AG09319 (cell line): ENCODE results near the gene IP6K1.
"Not testable (repeated sequence)": the region's sequence is repeated elsewhere in the genome, so short reads cannot be mapped to it uniquely, and the experiment has no call there.

Experiments used
- DNase-seq: peaks from one replicate; pipeline ENCODE4 v3.0.0-alpha.2; 2010; ENCODE audit warnings: low read depth; ENCODE audit errors: extremely low read depth
- CTCF ChIP-seq: IDR thresholded peaks from 2 replicates; pipeline ENCODE4 v1.5.1; 2011; ENCODE audit warnings: low read depth, mild to moderate bottlenecking, inconsistent platforms, low read length, moderate library complexity

Gene IP6K1

GRCh38 chr3:49691481-49691880 is 94.9 kb downstream of the IP6K1 start:
- not testable (repeated sequence) for DNase-seq

GRCh38 chr3:49690856-49691255 is 95.5 kb downstream of the IP6K1 start:
- DNase-seq, result not testable (repeated sequence)

DNA sequence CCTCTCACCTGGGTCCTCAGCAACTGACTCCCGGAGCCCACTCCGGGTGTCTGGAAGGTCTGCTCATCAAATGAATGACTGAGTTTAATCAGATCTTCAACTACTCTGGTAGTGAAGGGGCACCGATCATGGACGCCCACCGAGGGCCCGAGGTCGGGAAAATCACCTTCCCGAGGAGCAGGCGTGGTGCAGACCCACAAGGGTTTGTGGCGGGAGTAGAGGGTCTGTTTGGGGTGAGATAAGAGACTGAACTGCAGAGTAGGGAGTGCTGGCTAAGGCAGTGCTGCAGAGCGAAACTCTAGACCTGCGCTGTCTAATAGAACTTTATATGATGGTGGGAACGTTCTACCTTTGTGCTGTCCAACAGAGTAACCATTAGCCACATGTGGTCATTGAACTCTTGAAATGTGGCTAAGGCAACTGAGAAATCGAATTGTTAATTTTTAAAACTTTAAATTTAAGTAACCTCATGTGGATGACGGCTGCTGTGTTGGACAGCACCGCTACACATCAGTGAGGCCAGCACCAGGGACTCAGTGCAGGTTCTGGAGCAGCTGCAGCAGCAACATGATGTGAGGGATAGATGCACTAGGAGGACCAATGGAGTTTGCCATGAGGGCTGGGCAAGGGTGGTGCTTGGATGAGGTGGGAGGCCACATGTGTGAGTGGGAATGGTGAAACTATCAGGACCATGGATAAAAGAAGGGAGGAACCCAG is 96.3 kb downstream of the IP6K1 start:
- not testable (repeated sequence) for DNase-seq

DNA sequence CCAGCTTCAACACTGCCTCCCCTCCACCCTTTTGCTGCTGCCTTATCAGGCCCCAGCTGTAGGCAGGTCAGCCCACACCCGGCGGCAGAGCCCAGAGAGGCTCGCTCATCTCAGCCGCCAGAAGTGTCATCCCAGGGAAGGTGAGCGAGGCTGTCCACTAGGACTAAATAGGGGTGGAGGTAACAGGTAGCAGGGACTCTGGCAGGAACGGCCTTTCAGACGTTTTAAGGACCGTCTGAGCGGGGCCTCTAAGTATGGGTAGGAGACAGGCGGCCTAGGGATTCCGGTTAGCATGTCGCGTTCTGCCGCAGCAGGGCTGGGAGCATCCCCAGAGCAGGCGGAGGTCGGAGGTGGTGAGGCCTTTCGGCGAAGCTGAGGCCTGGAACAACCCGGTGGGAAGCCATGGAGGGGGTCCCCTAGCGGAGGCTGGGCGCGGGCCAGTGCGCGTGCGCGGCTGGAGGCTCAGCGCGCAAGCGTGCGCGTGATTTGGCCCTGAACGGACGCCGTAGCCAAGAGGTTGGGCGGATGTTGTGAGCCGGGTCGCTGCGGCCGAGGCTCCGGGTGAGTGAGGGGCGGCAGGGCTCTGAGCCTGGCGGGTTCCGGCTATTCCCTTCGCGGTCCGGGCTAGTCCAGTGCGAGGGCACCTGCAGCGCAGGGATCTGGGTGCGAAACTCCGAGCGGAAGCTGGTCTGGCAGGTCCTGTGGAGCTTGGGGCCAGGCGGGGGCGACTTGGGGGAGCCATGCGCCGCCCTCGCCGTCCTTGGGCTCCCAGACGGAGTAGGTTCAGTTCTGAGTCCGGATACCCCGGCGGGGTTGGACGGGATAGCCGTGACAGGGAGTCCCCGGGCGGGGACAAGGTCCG is 97.1 kb downstream of the IP6K1 start, which contains the start of the genes MST1 and RNF123:
TSS of gene MST1 (minus strand) at position 429 of the 862 bp plus-strand sequence. CDS start 783 bp downstream, outside the sequence.
TSS of gene RNF123 (plus strand) at position 512 of the 862 bp plus-strand sequence. CDS start 1,609 bp downstream, outside the sequence.
- peak; percentile 46 for TF ChIP-seq CTCF
- DNase-seq, result peak; percentile 73

DNA sequence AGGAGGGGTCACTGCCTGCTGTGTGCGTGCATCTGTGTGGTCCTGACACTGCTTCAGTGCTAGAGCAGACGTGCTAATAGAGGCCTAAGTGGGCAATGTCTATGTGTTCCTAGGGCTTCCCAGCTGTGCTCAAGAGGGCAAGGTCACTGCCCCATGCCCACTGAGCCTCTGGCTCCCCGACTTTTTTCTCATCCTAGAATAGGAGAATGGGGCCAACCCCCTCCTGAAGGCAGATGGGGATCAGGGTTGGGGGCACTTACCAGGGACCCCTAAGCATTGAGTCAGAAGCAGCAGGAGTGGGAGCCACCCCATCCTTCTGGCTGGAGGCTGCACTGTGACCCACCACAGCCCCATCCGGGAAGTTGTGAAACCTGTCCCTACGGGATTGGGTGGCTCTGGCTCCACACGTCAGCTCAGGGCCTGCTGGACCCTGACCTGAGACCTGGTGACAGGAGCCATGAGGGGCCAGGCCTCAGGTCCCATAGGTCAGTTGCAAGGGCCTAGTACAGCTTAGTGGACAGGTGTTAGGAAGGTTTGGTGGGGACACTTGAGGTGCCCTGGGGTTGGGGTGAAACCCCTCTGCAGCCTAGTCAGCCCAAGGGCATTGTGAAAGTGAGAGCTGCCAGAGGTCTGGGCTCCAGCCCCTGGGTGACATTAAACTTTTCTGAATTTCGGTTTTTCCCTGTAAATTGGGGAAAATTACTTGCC is 97.8 kb downstream of the IP6K1 start:
- not testable (repeated sequence) for DNase-seq

GRCh38 chr3:49687424-49687795 is 98.9 kb downstream of the IP6K1 start:
- not testable (repeated sequence) for DNase-seq

GRCh38 chr3:49686769-49687423 is 99.4 kb downstream of the IP6K1 start:
- DNase-seq, result not testable (repeated sequence)

DNA sequence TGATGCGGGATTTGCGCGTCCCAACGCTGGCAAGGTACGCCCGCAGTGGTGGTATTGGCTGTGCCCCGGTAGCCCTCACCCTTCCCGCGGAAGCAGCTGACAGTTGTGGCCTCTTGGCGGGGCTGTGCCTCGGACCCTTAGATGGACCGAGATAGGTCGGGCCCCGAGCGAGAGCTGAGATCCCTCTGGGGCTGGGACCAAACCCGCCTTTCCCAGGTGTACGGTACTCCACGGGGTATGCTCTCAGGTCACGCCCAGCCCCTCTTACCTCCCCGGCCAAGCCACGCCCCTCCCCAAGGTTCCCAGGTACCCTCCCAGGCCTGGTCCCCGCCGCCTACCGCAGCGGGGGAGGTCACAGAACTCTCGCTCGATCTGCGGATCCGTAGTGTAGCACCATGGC is 100.0 kb downstream of the IP6K1 start:
- not testable (repeated sequence) for DNase-seq

GRCh38 chr3:49685846-49686245 is 100.5 kb downstream of the IP6K1 start:
- not testable (repeated sequence) for DNase-seq

DNA sequence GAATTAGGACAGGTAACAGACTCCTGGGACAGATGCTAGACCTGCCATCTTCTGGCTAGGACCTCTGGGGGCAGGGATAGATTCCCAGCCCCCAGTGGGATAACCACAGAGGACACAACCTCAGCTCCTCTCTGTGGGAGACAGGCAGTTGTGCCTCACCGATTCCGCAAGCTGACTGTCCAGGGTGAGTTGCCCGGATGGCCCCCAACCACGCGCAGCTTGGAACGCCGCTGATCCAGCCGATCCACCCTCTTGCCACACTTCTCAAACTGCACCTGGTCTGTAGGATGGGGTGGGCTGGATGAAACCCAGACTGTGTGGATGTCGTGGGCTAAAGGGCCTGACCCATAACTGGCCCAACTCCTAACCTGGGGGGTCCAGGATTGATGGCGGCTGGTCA is 101.2 kb downstream of the IP6K1 start:
- DNase-seq, result not testable (repeated sequence)

GRCh38 chr3:49684453-49684852 is 101.9 kb downstream of the IP6K1 start:
- DNase-seq, result not testable (repeated sequence)

DNA sequence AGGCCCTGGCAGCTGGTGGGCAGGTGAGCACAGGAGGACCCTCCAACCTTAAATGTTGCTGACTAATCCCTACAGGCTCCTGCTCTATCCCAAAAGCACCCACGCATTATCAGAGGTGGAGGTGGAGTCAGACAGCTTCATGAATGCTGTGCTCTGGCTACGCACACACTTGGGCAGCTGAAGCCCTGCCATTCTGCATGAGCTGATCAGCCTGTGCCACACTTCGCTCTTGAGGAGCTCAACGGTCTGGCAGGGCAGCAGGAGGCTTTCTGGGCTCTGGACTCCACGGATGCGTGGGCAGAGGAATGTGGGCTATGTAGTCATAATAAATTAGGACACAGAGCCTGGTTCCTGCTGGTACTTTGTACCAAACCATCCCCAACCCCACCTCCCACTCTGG is 103.2 kb downstream of the IP6K1 start:
- DNase-seq, result no peak
- no peak for TF ChIP-seq CTCF
